ENCODE data around the gene RNASEH1.
"Not testable (repeated sequence)": the region's sequence is repeated elsewhere in the genome, so short reads cannot be mapped to it uniquely, and the experiment has no call there.

Gene RNASEH1

GRCh38 chr2:3518496-3519254, 39.5 kb downstream of the RNASEH1 start:
- peak; percentile 98 for DNase-seq

DNA sequence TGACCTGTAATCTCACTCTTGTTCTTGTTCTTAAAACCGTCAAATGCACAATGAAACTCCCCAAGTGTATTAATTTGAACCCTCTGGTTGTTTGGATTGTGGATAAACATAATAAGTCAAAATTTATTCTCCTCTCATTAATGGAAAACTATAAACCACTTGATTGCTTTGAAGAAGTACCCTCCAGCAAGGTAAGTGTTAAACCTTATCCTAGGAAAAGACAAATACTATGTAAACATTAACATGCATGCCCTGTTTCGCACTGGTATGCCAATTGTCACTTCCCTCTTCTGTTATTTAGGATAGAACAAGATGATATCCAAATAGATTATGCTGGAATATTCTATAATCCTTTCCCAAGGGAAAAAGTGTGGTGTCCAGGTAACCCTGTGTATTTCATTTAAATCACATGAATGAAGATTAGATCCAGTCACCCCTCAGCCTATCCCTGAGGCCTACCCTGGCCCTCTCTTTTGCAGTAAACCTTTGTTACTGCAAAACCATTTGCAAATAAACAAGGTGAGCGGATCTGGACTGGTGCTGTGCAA, 40.1 kb downstream of the RNASEH1 start:
- DNase-seq, result no peak

DNA sequence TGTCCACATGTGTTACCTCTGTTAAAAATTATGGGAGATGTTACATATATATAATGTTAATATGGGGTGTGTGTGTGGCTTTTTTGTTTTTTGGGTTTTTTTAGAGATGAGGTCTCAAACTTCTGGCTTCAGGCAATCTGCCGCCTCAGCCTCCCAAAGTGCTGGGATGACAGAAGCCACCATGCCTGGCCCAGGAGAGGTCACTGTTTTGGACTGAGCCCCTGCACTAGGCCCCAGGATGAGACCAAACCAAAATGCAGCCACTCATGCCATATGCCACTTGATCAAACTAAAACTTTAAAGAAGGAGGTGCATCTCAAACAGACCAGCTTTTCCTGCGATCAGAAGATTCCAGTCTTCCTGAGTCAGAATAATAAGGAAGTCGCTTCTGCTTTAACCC, 41.3 kb downstream of the RNASEH1 start:
- no peak for DNase-seq

- DNase-seq, result not testable (repeated sequence)
Measured at GRCh38 chr2:3515438-3515837, 42.7 kb downstream of the RNASEH1 start.

DNA sequence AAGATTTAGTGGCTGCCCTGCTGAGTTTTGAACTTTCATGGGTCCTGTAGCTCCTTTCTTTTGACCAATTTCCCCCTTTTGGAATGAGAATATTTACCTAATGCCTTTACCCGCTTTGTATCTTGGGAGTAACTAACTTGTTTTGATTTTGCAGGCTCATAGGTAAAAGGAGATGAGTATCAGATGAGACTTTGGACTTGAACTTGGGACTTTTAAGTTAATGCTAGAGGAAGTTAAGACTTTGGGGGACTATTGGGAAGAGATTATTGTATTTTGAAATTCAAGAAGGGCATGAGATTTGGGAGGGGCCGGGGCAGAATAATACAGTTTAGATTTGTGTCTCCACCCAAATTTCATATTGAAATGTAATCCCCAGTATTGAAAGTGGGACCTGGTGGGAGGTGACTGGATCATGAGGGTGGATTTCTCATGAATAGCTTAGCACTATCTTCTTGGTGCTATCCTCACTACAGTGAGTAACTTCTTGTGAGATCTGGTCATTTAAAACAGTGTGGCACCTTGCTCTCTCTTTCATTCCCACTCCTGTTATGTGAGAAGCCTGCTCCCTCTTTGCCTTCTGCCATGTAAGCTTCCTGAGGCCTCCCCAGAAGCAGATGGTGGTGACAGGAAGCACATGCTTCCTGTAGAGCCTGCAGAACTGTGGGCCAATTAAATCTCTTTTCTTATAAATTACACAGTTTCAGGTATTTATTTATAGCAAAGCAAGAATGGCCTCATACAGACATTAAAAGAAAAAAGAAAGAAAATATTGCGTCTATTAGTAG, 44.9 kb downstream of the RNASEH1 start:
- no peak for DNase-seq

- DNase-seq, result no peak
Measured at GRCh38 chr2:3512086-3512485, 46.0 kb downstream of the RNASEH1 start.

DNA sequence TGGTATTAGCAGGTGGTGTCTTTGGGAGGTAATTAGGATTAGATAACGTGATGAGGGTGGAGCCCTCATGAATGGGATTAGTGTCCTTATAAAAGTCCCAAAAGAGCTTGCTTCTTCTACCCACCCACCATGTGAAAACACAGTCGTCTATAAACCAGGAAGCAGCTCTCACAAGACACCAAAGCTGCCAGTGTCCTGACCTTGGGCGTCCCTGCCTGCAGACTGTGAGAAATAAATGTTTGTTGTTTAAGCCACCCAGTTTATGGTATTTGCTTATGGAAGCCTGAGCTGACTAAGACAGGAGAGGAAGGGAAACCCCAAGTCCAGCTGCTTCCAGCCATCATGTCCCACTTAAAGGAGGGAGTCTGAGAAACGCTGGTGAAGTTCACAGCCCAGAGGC, 52.4 kb downstream of the RNASEH1 start:
- DNase-seq, result no peak

- no peak for DNase-seq
Measured at GRCh38 chr2:3504741-3505140, 53.4 kb downstream of the RNASEH1 start.

DNA sequence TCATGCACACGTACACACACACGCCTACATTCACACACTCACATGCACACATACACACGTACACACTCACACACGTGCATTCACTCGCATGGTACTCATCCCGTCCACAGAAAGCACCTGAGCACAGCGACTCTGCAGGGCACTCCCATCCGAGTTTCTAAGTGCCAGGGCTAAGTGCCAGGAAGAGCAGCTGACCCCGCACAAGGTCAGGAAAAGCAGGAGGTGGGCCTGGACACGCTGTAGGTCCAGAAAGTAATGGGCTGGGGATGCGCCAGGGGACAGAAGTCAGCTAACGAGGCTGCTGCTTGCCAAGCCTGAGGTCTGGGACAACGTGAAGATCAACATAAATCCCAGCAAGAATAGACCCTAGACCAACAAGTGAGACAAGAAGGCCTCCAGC, 54.6 kb downstream of the RNASEH1 start:
- DNase-seq, result no peak

DNA sequence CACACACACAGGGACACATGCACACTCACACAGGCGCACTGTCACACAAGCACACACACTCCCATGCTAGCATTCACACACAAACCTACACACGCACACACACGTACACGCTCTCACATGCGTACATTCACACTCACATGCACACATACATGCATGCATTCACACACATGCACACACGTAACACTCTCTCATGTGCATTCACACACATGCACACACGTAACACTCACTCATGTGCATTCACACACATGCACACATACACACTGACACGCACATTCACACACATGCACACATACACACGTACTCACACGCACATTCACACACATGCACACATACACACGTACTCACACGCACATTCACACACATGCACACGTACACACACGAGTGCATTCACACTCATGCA, 55.1 kb downstream of the RNASEH1 start:
- DNase-seq, result no peak

DNA sequence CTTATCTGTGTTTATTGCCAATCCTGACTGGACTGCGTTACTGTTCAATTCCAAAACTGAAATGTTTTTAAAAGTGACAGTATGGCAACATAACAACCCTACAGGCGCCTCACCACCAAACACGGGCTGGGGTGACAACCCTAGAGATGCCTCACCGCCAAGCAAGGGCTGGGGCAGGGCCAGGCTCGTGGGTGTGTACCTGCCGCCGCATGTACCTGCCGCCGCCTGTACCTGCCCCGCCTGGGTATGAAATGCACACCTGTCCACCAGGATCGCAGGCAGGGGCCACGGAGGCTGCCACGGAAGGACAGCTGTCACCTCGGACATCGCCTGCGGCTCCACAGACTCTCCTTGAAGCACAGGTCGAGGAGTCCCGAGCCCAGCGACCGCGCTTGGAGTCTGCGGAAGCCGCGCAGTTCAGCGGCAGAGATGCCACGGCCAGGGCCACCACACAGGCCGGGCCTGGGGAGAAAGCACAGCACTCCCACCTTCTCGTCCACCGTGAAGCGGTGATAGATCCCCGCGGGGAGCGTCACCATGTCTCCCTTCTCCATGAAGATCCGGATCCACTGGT, 57.7 kb downstream of the RNASEH1 start:
- DNase-seq, result no peak

DNA sequence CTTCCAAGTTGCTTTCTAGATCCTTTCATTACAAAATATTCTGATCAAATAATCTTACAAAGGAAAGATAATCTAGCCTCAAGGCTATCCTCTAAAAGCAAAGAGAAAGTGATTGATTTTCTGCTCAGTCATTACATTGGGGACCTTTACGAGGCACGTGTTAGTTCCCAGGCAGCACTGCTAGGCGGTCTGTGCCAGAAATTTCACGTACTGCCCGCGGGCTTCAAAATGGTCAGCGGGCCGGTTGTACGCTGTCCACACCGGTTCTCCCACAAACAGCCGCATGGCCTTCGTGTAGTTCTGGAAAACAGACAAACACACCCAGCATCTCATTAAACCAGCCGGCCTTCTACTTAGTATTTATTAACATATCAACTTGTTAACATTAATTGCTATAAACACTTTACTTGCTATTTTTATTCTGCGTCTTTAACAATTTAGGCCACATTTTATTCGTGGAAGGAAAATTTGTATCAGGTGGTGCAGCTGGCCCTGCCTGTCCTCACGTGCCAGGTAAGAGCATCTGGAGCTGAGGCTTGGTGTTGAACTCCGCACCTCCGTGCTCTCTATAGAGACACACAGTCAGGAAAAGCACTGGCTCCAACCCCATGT, 59.2 kb downstream of the RNASEH1 start:
- DNase-seq, result no peak

DNA sequence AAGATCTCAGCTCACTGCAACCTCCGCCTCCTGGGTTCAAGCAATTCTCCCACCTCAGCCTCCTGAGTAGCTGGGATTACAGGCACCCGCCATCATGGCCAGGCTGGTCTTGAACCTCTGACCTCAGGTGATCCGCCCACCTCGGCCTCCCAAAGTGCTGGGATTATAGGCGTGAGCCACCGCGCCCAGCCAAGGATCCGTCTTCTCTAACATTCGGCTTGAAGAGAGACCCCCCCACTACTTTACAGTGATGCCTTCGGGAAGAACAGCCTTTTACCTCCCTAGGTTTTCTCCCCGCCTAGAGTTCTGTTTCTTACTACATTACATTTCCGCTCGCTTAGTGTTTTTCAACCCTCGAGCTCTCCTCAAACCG, 61.4 kb downstream of the RNASEH1 start:
- not testable (repeated sequence) for DNase-seq

All from activated naive CD4-positive, alpha-beta T cell treated with anti-CD3 and anti-CD28 coated beads, Interleukin-2, amount 50 U/mL, for 16 hours (primary cell).